Measurements from ENCODE around the gene KIAA1958. TPM values are rescaled to one million over a fixed set of nuclear protein-coding genes. Genes with fewer than 3 reads are reported as not detected.

KIAA1958 gene
- total RNA-seq, 4 donors from 2014 or later, result 1.3 to 4.0 (median 2.6) TPM

- H3K4me3 ChIP-seq, result no peak overlapping the region
- intact Hi-C loops (cut with DNase I; ENCODE audit: low total_unique reads) (loop anchor here (1.0 kb wide), 1 partner anchor 68 kb away; no protein-coding TSS in a partner anchor), in situ Hi-C loops (cut with MboI; ENCODE audit: low sequenced_read_pairs in 4 of 4) (no loop called here)
- no peak for TF ChIP-seq CTCF (IDR thresholded peaks at IDR 0.05 in 4 of 5, conservative IDR thresholded peaks at IDR 0.05 in 1 of 5)
- no peak for TF ChIP-seq POLR2A (IDR thresholded peaks at IDR 0.05)
- peaks cover 8 to 12% of the 10 kb centered on the region in 2 donors for H3K4me1 ChIP-seq
- H3K27me3 ChIP-seq, result no peaks in the 10 kb centered on the region
- H3K9me3 ChIP-seq, result no peaks in the 10 kb centered on the region
- peak overlapping the region; percentile 57 to 79 (median 70) for H3K27ac ChIP-seq
- H3K36me3 ChIP-seq, result peaks cover 3 to 4% of the 10 kb centered on the region in 2 donors
- DNase-seq (peak; percentile 15 to 54), ATAC-seq (peak; percentile 94 to 98)
Observed at GRCh38 chr9:112447283-112447761, 39.3 kb upstream of the KIAA1958 start.

GRCh38 chr9:112462855-112463254 is 23.8 kb upstream of the KIAA1958 start:
- no peak for DNase-seq
- H3K4me1 ChIP-seq, result no peaks in the 10 kb centered on the region
- TF ChIP-seq POLR2A (IDR thresholded peaks at IDR 0.05) (no peak), CTCF (IDR thresholded peaks at IDR 0.05 in 4 of 5, conservative IDR thresholded peaks at IDR 0.05 in 1 of 5) (no peak)
- intact Hi-C loops (cut with DNase I; ENCODE audit: low total_unique reads) (no loop called here), in situ Hi-C loops (cut with MboI; ENCODE audit: low sequenced_read_pairs in 4 of 4) (no loop called here)
- no peak overlapping the region for H3K4me3 ChIP-seq
- ATAC-seq, result no peak
- H3K36me3 ChIP-seq, result peaks cover 0 to 70% of the 10 kb centered on the region in 2 donors
- no peaks in the 10 kb centered on the region for H3K9me3 ChIP-seq
- no peak overlapping the region for H3K27ac ChIP-seq
- no peaks in the 10 kb centered on the region for H3K27me3 ChIP-seq

- peaks cover 0 to 50% of the 10 kb centered on the region in 2 donors for H3K36me3 ChIP-seq
Observed at GRCh38 chr9:112465352-112465751, 21.3 kb upstream of the KIAA1958 start.

GRCh38 chr9:112472996-112473395 is 13.6 kb upstream of the KIAA1958 start:
- no peak overlapping the region for H3K27ac ChIP-seq
- no peak for DNase-seq
- no peak overlapping the region for H3K4me3 ChIP-seq
- H3K27me3 ChIP-seq, result no peaks in the 10 kb centered on the region
- peaks cover 0 to 43% of the 10 kb centered on the region in 2 donors for H3K36me3 ChIP-seq
- ATAC-seq, result no peak
- no peak for TF ChIP-seq CTCF (IDR thresholded peaks at IDR 0.05 in 4 of 5, conservative IDR thresholded peaks at IDR 0.05 in 1 of 5)
- no peak for TF ChIP-seq POLR2A (IDR thresholded peaks at IDR 0.05)
- intact Hi-C loops (cut with DNase I; ENCODE audit: low total_unique reads) (no loop called here), in situ Hi-C loops (cut with MboI; ENCODE audit: low sequenced_read_pairs in 4 of 4) (no loop called here)
- H3K9me3 ChIP-seq, result no peaks in the 10 kb centered on the region
- no peaks in the 10 kb centered on the region for H3K4me1 ChIP-seq

More at GRCh38 chr9:112465352-112465751, 21.3 kb upstream of the KIAA1958 start:
- no peak overlapping the region for H3K27ac ChIP-seq
- no peak for ATAC-seq
- in situ Hi-C loops (cut with MboI; ENCODE audit: low sequenced_read_pairs in 4 of 4), result no loop called here
- H3K4me3 ChIP-seq, result no peak overlapping the region
- H3K9me3 ChIP-seq, result no peaks in the 10 kb centered on the region
- no peaks in the 10 kb centered on the region for H3K4me1 ChIP-seq
- TF ChIP-seq POLR2A (IDR thresholded peaks at IDR 0.05) (no peak), CTCF (IDR thresholded peaks at IDR 0.05 in 4 of 5, conservative IDR thresholded peaks at IDR 0.05 in 1 of 5) (no peak)
- intact Hi-C loops (cut with DNase I; ENCODE audit: low total_unique reads), result no loop called here
- H3K27me3 ChIP-seq, result no peaks in the 10 kb centered on the region
- DNase-seq, result no peak

- Histone ChIP-seq H3K27ac (no peak overlapping the region), H3K9me3 (no peaks in the 10 kb centered on the region), H3K27me3 (no peaks in the 10 kb centered on the region), H3K4me1 (no peaks in the 10 kb centered on the region), H3K36me3 (peaks cover 0 to 42% of the 10 kb centered on the region in 2 donors), H3K4me3 (no peak overlapping the region)
- DNase-seq (no peak), ATAC-seq (no peak)
- intact Hi-C loops (cut with DNase I; ENCODE audit: low total_unique reads), result no loop called here
- TF ChIP-seq CTCF (IDR thresholded peaks at IDR 0.05 in 4 of 5, conservative IDR thresholded peaks at IDR 0.05 in 1 of 5), result no peak
- no peak for TF ChIP-seq POLR2A (IDR thresholded peaks at IDR 0.05)
- in situ Hi-C loops (cut with MboI; ENCODE audit: low sequenced_read_pairs in 4 of 4), result no loop called here
Observed at GRCh38 chr9:112473986-112474385, 12.6 kb upstream of the KIAA1958 start.

Data from gastrocnemius medialis (tissue), 4 donors.